Gastroesophageal sphincter (tissue), 3 donors: ENCODE data around the gene ARHGEF11.

Source experiments
- EP300 ChIP-seq: sonication (generic); formaldehyde crosslinking; IDR thresholded peaks from one replicate; pipeline ENCODE4 v1.6.1; 2017; ENCODE audit warnings: antibody characterized with exemption, mild to moderate bottlenecking
- TF ChIP-seq, protein P1 (sequence below), 4 experiments: fragments of 200-600 bp in 2 of 4; fragments of 450-650 bp in 2 of 4; sonication (generic) in 1 of 4; IDR thresholded peaks; one replicate each; pipeline ENCODE4 v1.5.1; 2017 to 2019; ENCODE audit warnings: antibody characterized with exemption in 4 of 4, mild to moderate bottlenecking in 2 of 4, moderate library complexity in 2 of 4

DNA sequence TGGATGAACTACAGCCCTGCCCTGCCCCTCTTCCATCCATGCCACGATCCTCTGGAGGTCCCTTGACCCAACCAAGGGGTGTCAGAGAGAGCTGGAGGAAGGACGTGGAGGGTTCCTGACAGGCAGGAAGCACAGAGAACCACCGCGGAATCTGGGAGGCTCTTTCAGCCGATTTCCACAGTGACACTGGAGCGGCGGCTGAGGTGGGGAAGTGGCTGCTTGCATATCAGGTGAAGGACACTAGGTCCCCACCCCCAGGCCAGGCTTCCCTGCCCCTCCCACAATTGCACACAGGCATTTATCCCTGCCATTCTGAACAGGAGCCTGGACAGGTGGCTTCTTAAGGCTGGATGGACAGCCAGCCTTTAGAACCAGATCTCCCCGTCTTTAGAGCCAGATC lies 107.7 kb downstream of the ARHGEF11 start:
- no peak for TF ChIP-seq EP300
- TF ChIP-seq, protein P1, sequence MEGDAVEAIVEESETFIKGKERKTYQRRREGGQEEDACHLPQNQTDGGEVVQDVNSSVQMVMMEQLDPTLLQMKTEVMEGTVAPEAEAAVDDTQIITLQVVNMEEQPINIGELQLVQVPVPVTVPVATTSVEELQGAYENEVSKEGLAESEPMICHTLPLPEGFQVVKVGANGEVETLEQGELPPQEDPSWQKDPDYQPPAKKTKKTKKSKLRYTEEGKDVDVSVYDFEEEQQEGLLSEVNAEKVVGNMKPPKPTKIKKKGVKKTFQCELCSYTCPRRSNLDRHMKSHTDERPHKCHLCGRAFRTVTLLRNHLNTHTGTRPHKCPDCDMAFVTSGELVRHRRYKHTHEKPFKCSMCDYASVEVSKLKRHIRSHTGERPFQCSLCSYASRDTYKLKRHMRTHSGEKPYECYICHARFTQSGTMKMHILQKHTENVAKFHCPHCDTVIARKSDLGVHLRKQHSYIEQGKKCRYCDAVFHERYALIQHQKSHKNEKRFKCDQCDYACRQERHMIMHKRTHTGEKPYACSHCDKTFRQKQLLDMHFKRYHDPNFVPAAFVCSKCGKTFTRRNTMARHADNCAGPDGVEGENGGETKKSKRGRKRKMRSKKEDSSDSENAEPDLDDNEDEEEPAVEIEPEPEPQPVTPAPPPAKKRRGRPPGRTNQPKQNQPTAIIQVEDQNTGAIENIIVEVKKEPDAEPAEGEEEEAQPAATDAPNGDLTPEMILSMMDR (IDR thresholded peaks at IDR 0.05), result no peak
